DMS53 treated with DMSO at 0.1 percent for 48 hours (cell line): ENCODE results near the gene GRAMD1B.
"Not testable (repeated sequence)": the region's sequence is repeated elsewhere in the genome, so short reads cannot be mapped to it uniquely, and the experiment has no call there.

Experiments used
- DNase-seq: peaks from one replicate; lab custom pipeline; 2025; ENCODE audit not compliant: unreplicated experiment; lab: John Stamatoyannopoulos, UW

The GRAMD1B gene

GRCh38 chr11:123443851-123444623 lies 14.0 kb downstream of the GRAMD1B start:
- DNase-seq = no peak

DNA sequence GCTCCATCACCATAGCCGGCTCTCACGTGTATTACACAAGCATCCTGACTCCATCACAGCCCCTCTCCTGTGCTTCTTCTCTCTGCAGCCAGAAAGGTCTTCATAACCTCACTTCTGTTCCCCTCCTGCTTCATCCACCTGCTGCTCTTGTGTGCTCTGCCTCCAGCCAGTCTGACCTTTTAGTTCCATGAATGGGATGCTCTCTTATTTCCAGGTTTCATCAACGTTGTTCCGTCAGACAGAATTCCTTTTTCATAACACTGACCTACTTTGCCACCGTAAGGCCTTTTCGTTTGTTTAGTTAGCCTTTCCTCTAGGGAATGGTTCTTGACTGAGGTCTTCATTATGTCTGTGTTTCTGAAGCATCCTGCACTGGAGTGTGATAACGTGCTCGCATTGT lies 18.8 kb downstream of the GRAMD1B start:
- no peak for DNase-seq

DNA sequence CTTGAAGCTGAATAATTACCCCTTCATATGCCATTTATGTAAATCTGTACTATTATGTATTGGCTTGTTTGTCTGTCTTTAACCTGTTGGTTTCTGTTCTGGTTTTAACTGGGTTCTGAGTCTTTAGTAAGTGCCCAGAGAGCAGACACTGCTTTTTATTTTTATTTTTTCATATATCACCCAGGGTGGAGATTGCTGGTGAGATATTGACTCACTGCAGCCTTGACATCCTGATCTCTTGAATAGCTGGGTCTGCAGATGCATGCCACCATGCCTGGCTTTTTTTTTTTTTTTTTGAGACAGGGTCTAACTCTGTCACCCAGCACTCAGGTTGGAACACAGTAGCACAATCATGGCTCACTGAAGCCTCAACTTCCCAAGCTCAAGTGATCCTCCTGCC lies 19.4 kb downstream of the GRAMD1B start:
- DNase-seq = no peak

DNA sequence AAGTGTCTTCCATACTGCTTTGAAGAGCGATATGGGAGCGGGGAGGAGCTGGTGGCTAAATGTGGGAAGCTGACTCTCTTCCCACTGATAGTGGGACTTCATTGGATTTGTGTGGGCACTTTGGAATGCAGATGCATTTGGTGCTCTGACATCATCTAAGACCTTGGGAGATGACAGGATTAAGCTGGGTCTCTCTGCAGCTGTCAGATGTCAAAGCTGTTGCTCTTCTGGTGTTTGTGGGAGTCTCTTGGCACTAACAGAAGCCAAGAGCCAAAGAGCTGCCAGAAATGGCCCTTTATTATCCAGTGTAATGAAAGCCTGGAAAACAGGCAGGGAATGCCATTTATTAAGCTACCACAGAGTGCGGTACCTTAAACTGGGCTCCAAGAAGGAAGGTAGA lies 20.6 kb downstream of the GRAMD1B start:
- no peak for DNase-seq

DNA sequence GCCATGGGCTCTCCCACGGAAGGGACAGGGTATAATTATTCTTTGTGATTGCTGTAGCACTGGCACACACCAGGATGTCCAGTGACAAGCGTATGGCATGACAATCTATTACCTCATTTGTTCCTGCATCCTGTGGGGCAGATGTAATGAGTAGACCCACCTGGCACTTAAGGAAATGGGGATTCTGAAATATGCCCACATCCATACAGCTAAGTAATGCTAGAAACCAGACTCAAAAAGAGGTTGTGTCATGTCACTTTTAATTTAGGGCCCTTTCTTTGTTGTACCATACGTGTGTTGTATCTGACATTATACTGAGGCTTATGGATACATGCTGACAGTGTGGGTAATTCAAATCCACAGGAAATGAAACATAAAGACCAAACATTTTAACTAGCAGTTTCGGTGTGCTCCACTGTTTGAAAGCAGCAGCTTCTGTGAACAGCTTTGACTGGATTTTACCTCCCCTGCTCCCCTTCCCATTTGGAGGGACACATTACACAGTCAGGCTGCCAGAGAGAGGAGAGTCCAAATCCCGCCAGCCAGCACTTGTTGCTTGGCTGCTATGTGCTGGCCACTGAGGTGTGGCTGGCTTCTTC lies 21.2 kb downstream of the GRAMD1B start:
- DNase-seq = no peak

GRCh38 chr11:123452794-123453193 lies 22.7 kb downstream of the GRAMD1B start:
- DNase-seq = no peak

DNA sequence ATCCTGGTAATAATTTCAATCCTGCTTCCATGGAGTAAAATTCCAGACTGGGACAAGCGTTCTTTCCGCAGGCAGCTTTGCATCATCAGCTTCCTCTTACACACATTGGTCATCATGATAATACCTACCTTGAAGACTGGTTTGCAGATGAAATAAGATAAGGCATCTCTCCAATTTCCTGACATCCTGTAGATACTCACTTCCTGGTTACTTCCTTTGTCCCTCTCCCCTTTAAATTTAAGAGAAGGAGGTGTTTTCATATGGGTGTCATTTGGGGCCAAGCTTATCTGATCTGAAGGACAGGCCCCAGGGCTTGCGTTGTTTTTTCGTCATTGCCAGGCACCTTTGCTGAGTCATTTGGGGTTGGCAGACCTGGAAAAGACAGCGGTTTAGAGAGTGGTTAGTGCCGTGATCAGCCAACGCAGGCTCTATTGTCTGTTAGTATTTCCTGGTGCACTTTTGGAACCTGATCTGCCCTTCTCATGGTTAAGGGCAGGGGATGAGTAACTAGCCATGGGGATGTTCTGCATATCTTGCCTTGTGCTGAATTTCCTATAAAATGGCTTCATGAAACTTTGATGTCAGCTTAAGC lies 24.1 kb downstream of the GRAMD1B start:
- DNase-seq = peak; percentile 29

- no peak for DNase-seq
Measured at GRCh38 chr11:123454796-123455195, 24.7 kb downstream of the GRAMD1B start.

- DNase-seq = not testable (repeated sequence)
Measured at GRCh38 chr11:123456448-123456847, 26.4 kb downstream of the GRAMD1B start.

DNA sequence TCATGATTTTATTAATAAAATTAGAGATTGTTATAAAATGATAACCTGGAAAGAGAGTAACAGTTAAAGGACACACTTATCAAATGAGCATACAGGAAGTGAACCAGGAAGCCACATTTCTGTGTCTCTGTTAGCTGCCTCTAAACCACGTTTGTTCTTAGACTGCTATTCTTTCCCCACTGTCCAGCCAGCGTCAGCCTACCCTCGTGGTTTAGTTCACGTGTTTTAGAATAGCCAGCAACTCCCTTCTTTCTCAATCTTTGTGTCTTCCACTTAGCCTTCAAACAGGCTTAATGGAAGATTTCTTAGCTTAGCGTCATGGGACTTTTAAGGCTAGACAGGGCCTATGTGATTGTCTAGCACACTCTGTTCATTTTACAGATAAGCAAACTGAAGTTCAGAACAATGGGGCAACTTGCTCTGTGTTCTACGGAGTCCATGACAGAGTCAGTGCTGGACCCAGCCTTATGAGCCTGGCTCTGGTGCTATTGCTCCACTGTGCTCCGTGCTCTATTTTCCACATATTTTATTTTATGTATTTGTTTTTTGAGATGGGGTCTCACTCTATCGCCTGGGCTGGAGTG lies 27.2 kb downstream of the GRAMD1B start:
- DNase-seq = no peak

GRCh38 chr11:123458501-123458900 lies 28.4 kb downstream of the GRAMD1B start:
- DNase-seq = no peak

- DNase-seq = no peak
Measured at GRCh38 chr11:123460012-123460700, 30.1 kb downstream of the GRAMD1B start.

DNA sequence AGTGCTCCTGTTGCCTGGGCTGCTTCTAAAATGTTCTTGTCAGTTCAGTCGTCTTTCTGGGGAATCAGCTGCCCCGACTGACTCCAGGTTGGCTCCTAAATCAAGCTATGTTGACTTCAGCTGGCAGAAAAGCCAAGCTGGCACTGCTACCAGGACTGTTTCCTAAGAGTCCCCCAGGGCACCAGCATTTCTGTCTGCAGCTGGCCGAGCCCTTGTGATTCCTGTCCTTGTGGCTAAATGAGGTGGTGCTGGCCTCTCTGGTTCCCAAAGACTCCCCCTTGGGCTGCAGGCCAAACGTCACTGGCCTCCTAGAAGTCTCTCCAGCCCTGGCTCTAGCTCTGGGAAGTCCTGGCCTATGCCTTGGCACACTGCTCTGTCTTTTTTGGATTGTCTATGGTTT lies 31.1 kb downstream of the GRAMD1B start:
- no peak for DNase-seq

GRCh38 chr11:123465667-123466066 lies 35.6 kb downstream of the GRAMD1B start:
- DNase-seq = not testable (repeated sequence)

DNA sequence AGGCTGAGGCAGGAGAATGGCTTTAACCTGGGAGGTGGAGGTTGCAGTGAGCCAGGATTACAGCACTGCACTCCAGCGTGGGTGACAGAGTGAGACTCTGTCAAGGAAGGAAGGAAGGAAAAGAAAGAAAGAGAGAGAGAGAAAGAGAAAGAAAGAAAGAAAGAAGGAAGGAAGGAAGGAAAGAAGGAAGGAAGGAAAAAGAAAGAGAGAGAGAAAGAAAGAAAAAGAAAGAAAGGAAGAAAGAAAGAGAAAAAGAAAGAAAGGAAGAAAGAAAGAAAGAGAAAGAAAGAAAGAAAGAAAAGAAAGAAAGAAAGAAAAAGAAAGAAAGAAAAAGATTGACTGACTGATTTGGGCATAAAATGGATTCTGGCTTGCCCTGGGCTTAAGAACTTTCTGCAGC lies 36.1 kb downstream of the GRAMD1B start:
- DNase-seq = not testable (repeated sequence)

- DNase-seq = no peak
Measured at GRCh38 chr11:123469089-123469488, 39.0 kb downstream of the GRAMD1B start.

DNA sequence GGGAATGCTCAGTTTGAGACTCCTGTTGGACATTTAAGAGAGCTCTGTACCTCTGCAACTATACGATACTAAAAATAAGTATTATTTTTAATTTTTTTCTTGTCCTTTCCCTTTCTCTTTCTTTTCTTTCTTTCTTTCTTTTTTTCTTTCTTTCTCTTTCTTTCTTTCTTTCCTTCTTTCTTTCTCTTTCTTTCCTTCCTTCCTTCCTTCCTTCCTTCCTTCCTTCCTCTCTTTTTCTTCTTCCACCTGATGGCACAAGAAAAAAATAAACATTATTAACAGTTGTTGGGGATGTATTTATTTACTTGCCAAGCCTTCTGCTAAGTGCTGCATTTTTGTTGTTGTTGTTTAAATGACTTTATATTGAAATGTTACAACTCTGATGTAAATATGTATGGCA lies 39.5 kb downstream of the GRAMD1B start:
- no peak for DNase-seq

DNA sequence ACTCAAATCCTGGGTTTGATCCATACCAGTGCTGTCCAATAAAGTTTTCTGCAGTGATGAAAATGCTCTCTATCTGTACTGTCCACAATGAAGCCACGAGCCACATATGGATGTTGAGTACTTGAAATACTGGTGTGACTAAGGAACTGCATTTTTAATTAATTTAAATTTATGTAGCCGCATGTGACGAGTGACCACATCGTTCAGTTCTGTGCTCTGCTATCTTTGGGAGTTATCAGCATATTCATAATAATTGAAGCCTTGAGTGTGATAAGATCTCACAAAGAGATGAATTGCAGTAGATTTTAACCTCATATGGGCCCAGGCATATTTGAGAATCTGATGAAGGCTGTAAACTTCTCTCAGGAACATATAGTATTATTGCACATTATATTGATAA lies 40.8 kb downstream of the GRAMD1B start:
- no peak for DNase-seq

DNA sequence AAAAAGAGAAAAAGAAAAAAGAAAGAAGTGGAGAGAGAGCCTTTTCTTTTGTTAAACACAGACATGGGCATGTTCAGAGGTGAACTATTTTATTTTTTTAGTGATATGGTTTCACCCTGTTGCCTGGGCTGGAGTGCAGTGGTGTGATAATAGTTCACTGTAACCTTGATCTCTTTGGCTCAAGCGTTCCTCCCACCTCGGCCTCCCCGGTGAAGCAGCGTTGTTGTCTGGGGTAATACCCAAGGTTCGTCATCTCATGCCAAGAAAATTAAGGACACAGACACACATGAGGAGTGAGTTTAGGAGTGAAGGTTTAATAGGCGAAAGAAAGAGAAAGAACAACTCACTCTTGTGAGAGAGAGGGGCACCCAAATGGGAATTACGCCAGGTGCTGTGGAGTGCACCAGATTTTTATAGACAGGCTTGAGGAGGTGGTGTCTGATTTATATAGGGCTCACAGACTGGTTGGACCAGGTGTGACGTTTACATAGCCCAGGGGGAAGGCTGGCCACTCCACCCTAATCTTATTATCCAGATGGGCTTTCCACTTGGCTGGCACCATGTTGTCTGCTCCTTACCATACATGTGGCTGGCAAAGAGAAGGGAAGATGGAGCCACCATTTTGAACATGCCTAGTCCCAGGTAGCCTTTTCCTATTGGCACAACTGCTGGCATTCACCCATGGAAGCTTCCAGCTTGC lies 42.3 kb downstream of the GRAMD1B start:
- no peak for DNase-seq

DNA sequence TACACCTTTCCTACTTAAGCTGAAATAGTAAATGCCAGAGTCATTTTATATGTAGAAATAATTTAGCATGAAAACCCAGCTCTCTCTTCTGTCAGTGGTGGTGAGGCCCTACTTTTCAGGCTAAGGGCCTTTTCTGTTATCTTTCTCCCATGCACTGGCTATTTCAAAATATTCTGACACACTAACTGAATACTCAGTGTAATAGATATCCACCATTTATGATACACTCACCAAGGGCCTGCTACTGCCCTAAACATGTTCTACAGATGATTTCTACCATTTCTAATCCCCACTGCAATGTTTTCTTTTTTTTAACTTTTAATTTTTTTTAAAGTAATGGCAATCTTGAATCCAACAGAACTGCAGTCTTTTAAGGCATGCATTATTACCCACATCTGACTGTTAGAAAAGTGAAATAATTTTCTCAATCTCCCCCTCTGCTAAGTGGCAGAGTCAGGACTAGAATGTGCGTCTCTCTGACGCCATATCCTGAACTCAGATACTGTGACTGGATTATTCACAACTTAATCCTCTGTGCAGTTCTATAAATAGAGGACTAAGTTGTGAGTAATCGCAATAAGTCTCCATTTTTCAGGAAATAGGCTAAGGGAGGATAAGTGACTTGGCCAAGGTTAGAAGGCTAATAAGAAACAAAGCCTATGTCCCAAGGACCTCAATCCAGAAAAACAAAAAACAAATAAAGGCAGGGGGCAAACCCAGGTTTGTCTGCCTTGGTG lies 44.0 kb downstream of the GRAMD1B start:
- DNase-seq = no peak
